LNCaP clone FGC (cell line): Measurements from ENCODE around the gene ADD2.

Experiments
- DNase-seq: peaks from one replicate; pipeline ENCODE4 v3.0.0-alpha.2; 2011; ENCODE audit warnings: low read depth
- H3K4me3 ChIP-seq: 2 replicates; pipeline ENCODE4 v1.5.1; 2011; ENCODE audit warnings: mild to moderate bottlenecking, low read depth, low read length, control low read depth
- CTCF ChIP-seq: IDR thresholded peaks from 2 replicates; pipeline ENCODE4 v1.5.1; 2012; ENCODE audit warnings: mild to moderate bottlenecking; ENCODE audit not compliant: control insufficient read depth, insufficient read depth; ENCODE audit errors: extremely low read depth

The ADD2 gene

GRCh38 chr2:70703900-70704549 is 64.0 kb downstream of the ADD2 start:
- no peak for TF ChIP-seq CTCF
- DNase-seq: no peak
- no peak overlapping the region for H3K4me3 ChIP-seq

- H3K4me3 ChIP-seq: no peak overlapping the region
- no peak for DNase-seq
- no peak for TF ChIP-seq CTCF
These were observed 65.1 kb downstream of the ADD2 start for GRCh38 chr2:70702711-70703395.

GRCh38 chr2:70698847-70699246 is 69.2 kb downstream of the ADD2 start:
- DNase-seq: no peak
- no peak overlapping the region for H3K4me3 ChIP-seq
- no peak for TF ChIP-seq CTCF

GRCh38 chr2:70697603-70698383 is 70.2 kb downstream of the ADD2 start:
- no peak for TF ChIP-seq CTCF
- H3K4me3 ChIP-seq: no peak overlapping the region
- no peak for DNase-seq

- TF ChIP-seq CTCF: no peak
- H3K4me3 ChIP-seq: no peak overlapping the region
- DNase-seq: no peak
These were observed 71.9 kb downstream of the ADD2 start for GRCh38 chr2:70696142-70696541.

- no peak for DNase-seq
- no peak for TF ChIP-seq CTCF
- H3K4me3 ChIP-seq: no peak overlapping the region
These were observed 75.7 kb downstream of the ADD2 start for GRCh38 chr2:70692256-70692655.
